ENCODE results near the gene SLC66A2. TPM values are rescaled to one million over a fixed set of nuclear protein-coding genes. Genes with fewer than 3 reads are reported as not detected.
"Not testable (repeated sequence)": the region's sequence is repeated elsewhere in the genome, so short reads cannot be mapped to it uniquely, and the experiment has no call there.

SLC66A2 gene
- total RNA-seq, 1 donor from 2014 or later, result 29.1 TPM

- ATAC-seq, result no peak
Observed at GRCh38 chr18:79900610-79901570, 50.6 kb downstream of the SLC66A2 start.

GRCh38 chr18:79899609-79900445 lies 51.6 kb downstream of the SLC66A2 start:
- no peak for ATAC-seq

GRCh38 chr18:79898952-79899608 lies 52.4 kb downstream of the SLC66A2 start:
- peak; percentile 6 for ATAC-seq

GRCh38 chr18:79897940-79898625 lies 53.4 kb downstream of the SLC66A2 start:
- ATAC-seq, result no peak

GRCh38 chr18:79896738-79897137 lies 54.7 kb downstream of the SLC66A2 start:
- no peak for ATAC-seq

- no peak for ATAC-seq
Observed at GRCh38 chr18:79890674-79891073, 60.8 kb downstream of the SLC66A2 start.

- ATAC-seq, result no peak
Observed at GRCh38 chr18:79889569-79889968, 61.9 kb downstream of the SLC66A2 start.

GRCh38 chr18:79888016-79888415 lies 63.4 kb downstream of the SLC66A2 start:
- ATAC-seq, result no peak

GRCh38 chr18:79887181-79888000 lies 64.1 kb downstream of the SLC66A2 start:
- ATAC-seq, result peak; percentile 13

- ATAC-seq, result peak; percentile 39
Observed at GRCh38 chr18:79884963-79885728, 66.3 kb downstream of the SLC66A2 start.

GRCh38 chr18:79884294-79884962 lies 67.0 kb downstream of the SLC66A2 start:
- ATAC-seq, result no peak

- ATAC-seq, result no peak
Observed at GRCh38 chr18:79883461-79884293, 67.8 kb downstream of the SLC66A2 start.

- no peak for ATAC-seq
Observed at GRCh38 chr18:79882522-79883241, 68.8 kb downstream of the SLC66A2 start.

- no peak for ATAC-seq
Observed at GRCh38 chr18:79881695-79882094, 69.8 kb downstream of the SLC66A2 start.

GRCh38 chr18:79879566-79879965 lies 71.9 kb downstream of the SLC66A2 start:
- ATAC-seq, result no peak

GRCh38 chr18:79878741-79879378 lies 72.6 kb downstream of the SLC66A2 start:
- no peak for ATAC-seq

GRCh38 chr18:79878246-79878645 lies 73.2 kb downstream of the SLC66A2 start:
- ATAC-seq, result not testable (repeated sequence)

Data from esophagus mucosa (tissue), 1 donor.